Renal cortex interstitium (tissue), 11 donors: ENCODE results near the gene GSTP1. TPM values are rescaled to one million over a fixed set of nuclear protein-coding genes. Genes with fewer than 3 reads are reported as not detected.

Experiments used
- DNase-seq, 11 donors: peaks; one replicate each; pipeline ENCODE4 v3.0.0-alpha.2; 2013; ENCODE audit warnings: low read depth in 9 of 11, low spot score in 4 of 11; ENCODE audit errors: extremely low read depth in 1 of 11
- polyA plus RNA-seq, 3 donors: library from polyadenylated mRNA; unstranded; fragments of 120-200 nt; gene quantifications; one replicate each; pipeline ENCODE4 v1.2.1, GENCODE V29; 2013; ENCODE audit not compliant: insufficient read length in 3 of 3

Gene GSTP1
- polyA plus RNA-seq, 3 donors, result 697 to 788 (median 758) TPM

- DNase-seq, result no peak
Observed at GRCh38 chr11:67632982-67633755, 49.6 kb downstream of the GSTP1 start.

- DNase-seq, result no peak
Observed at GRCh38 chr11:67633758-67634365, 50.2 kb downstream of the GSTP1 start.

GRCh38 chr11:67634366-67635230 is 51.0 kb downstream of the GSTP1 start:
- no peak for DNase-seq

GRCh38 chr11:67635231-67635521 is 51.6 kb downstream of the GSTP1 start:
- no peak for DNase-seq

Other genes with a start within 250 kb of the GSTP1 start
- gene POLD4, start 230.3 kb upstream of the GSTP1 start, polyA plus RNA-seq, result 10 to 100 TPM; 16.3 to 38.7 (median 26.0) TPM
- gene CLCF1, start 210.2 kb upstream of the GSTP1 start, polyA plus RNA-seq, result 1 to 10 TPM; 4.3 to 8.0 (median 5.9) TPM
- 10 to 100 TPM; 21.8 to 33.9 (median 31.2) TPM for gene RAD9A, start 191.8 kb upstream of the GSTP1 start, polyA plus RNA-seq
- 100 to 1,000 TPM; 149 to 172 (median 156) TPM for gene PPP1CA, start 182.0 kb upstream of the GSTP1 start, polyA plus RNA-seq
- gene TBC1D10C, start 179.7 kb upstream of the GSTP1 start, polyA plus RNA-seq, result 10 to 100 TPM in 1 of 3 donors, 1 to 10 TPM in 2; 4.5 to 10.5 (median 6.7) TPM
- gene CARNS1, start 168.1 kb upstream of the GSTP1 start, polyA plus RNA-seq, result 1 to 10 TPM; 2.0 to 5.2 (median 2.7) TPM
- 10 to 100 TPM; 40.3 to 47.0 (median 41.2) TPM for gene RPS6KB2, start 155.3 kb upstream of the GSTP1 start, polyA plus RNA-seq
- gene PTPRCAP, start 146.1 kb upstream of the GSTP1 start, polyA plus RNA-seq, result 1 to 10 TPM; 1.3 to 3.5 (median 2.4) TPM
- gene CORO1B, start 140.3 kb upstream of the GSTP1 start, polyA plus RNA-seq, result 10 to 100 TPM; 53.5 to 82.1 (median 75.7) TPM
- gene GPR152, start 131.1 kb upstream of the GSTP1 start, polyA plus RNA-seq, result not detected
- gene CABP4, start 128.5 kb upstream of the GSTP1 start, polyA plus RNA-seq, result 1 to 10 TPM in 1 of 3 donors, under 1 TPM in 2; 0.26 to 1.2 (median 0.55) TPM
- gene TMEM134, start 114.6 kb upstream of the GSTP1 start, polyA plus RNA-seq, result 10 to 100 TPM; 40.3 to 67.0 (median 54.6) TPM
- 10 to 100 TPM; 55.9 to 77.0 (median 63.1) TPM for gene AIP, start 100.8 kb upstream of the GSTP1 start, polyA plus RNA-seq
- 10 to 100 TPM; 28.5 to 49.4 (median 35.4) TPM for gene PITPNM1, start 78.4 kb upstream of the GSTP1 start, polyA plus RNA-seq
- gene CDK2AP2, start 75.7 kb upstream of the GSTP1 start, polyA plus RNA-seq, result 10 to 100 TPM; 37.7 to 69.5 (median 52.5) TPM
- gene CABP2, start 60.4 kb upstream of the GSTP1 start, polyA plus RNA-seq, result under 1 TPM in 1 of 3 donors, not detected in 2; 0.29 TPM
- 100 to 1,000 TPM; 165 to 248 (median 201) TPM for gene NDUFV1, start 23.1 kb downstream of the GSTP1 start, polyA plus RNA-seq
- gene NUDT8, start 46.1 kb downstream of the GSTP1 start, polyA plus RNA-seq, result 1 to 10 TPM; 2.5 to 7.1 (median 7.0) TPM
- gene TBX10, start 56.0 kb downstream of the GSTP1 start, polyA plus RNA-seq, result under 1 TPM in 2 of 3 donors, not detected in 1; 0.06 to 0.09 TPM
- gene ACY3, start 66.9 kb downstream of the GSTP1 start, polyA plus RNA-seq, result 10 to 100 TPM; 19.3 to 35.5 (median 26.3) TPM
- gene ALDH3B2, start 90.8 kb downstream of the GSTP1 start, polyA plus RNA-seq, result 1 to 10 TPM; 1.6 to 3.0 (median 2.1) TPM